HG03095 (cell line): ENCODE results near the gene CSF2.

Source experiments
- ATAC-seq: cut with Tn5 transposase; IDR thresholded peaks from one replicate; pipeline ENCODE4 v1.9.1; 2021; ENCODE audit warnings: moderate library complexity; ENCODE audit not compliant: unreplicated experiment

CSF2 gene

DNA sequence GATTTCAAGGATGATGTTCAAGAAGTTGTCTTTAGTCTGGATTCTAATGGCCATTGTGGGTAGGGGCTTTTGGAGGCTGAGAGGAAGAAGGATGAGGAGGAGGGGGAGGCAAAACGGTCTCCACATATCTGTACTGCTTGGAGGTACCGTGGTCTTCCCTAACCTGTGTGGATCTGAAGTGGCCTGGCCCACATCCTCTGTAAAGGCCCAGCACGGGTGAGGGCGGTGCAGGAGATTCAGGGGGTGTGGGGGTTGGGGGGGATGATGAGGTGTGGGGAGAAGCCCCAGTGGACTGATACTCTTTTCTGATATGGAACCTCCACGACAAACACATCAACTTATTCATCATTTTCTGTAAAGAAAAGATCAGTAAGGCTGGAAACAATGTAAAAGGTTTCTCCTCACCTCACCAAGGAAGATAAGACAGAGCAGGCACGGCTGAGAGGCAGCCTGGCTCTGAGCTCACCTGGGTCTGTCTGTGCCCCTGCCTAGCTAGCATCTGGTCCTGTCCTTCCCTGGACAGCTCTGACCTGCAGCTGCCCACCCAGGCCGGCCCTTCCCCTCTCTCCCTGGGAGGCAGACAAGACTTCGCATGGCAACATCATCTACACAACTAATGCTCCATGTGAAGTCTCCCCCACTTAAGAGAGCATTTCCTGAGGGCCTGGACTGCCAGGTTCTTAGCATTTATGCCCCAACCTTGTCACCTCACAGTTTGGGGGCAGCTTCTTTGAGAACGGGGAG, 18.7 kb upstream of the CSF2 start:
- ATAC-seq, result no peak

DNA sequence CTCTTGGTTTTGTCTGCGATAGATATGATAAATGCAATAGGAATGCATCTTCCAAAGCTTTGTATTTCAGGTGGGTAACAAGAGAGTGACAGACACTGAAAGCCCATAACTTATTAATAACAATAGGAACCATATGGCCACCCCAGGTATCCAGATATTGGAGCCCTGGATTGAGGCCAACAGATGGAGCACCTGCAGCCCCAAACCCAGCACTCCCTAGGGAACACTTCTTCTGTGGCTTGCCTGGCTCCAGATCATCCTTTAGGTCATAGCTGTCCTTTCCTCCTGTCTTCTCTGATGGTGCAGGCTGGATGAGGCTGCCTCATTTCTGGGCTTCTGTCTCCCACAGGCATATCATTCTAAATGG, 18.2 kb upstream of the CSF2 start:
- no peak for ATAC-seq

DNA sequence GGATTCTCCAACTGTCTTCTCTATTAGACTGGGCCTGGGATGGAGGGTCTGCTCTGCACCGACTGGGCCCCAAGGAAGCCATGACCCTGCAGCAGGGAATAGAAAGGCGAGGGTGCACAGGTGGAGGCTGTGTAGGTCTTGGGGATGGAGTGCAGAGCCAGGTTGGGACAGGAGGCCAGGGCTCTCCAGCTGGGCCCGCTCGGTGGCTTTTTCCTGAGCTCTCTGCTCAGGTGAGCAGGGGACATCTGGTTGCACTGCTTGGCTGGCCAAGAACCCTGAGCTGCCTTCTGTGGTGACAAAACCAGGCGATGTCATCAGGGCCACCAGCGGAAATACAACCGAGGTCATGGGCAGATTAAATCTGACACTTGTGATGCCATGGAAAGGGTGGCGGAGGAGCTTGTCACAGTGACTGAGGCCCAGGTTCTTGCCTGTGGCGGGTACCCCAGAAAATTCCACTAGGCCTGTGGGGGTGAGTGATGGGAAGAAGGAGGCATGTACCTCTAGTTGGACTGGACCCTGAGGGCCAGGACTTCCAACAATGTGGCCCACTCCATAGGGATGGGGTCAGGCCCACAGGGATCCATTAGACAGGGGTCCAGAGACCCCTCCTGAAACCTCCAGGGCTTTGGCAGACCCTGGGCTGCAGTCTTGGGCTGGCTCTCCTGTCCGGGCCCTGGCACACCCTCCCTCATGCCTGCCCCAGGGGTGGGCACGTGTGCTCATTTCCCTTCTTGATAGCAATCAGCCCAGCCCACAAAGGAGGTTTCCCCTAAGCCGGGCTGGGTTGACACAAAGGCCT, 17.6 kb upstream of the CSF2 start:
- no peak for ATAC-seq

DNA sequence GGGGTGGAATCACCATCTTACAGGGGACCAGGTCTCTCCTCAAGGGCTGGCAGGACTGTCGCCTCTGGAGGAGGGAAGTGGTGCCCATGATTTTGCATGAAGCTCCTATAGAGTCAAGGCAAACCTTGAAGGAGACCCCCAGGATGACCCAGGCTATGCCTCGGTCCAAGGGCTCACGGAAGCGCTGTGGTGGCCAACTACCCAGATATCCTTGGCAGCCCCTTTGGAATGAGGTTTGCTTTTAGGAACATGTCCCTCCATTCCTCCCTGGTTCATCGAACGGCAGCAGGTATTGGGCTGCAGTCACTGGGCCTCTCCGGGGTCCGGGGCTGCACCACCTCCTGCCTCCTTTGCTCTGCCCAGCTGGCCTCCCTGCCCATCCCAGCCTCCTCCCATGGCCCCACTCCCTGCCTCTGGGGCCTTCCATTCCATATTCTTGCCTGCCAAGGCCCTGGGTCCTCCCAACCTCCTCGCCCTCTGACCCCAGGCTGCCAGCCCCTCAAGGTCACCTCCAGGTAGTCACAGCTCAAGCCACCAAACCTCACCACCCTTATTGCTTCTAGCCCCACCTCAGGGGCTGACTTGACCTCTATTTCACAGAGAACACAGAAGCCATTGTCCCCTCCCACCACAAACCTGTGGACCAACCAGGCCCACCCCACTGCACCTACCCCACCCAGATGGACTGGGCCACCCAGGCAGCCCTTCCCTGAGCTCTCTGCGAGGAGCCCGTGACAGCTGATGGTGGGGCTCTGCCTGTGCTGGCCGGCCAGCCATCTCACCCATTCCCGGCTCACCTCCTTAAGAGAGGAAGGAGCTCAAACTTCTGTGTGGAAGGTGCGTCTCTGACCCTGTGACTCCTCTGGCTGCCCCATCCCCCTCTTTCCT, 16.7 kb upstream of the CSF2 start:
- ATAC-seq, result no peak

DNA sequence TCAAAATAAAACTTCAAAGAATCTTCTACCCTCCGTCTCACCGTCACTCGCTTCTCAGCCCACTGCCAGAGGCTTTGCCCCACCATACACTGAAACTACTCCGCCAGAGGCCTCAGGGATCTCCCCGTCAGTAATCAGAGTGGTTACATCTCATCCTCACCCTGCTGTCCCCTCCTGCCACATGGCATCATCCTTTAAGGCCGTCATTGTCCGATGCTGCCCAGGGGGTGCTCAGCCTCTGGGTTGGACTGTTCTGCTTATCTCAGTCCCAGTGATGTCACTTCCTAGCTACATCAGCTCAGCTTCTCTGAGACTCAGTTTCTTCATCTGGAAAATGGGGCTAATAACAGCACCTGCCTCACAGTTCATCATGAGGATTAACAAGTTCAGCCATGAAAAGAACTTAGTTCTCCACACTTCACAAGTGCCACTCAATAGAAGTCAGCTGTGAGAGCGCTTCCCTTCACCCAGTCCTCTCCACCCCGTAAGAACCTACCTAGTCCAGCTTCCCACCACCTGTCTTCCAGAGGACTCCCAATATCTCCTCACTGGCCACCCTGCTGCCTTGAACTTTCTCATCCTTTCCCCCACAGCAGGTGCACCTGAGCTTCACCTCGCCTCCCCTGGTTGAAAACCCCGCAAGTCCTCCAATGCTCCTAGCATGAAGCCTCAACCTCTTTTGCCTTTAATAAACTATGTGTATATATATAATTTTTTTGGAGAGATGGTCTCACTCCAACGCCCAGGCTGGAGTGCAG, 15.9 kb upstream of the CSF2 start:
- no peak for ATAC-seq

DNA sequence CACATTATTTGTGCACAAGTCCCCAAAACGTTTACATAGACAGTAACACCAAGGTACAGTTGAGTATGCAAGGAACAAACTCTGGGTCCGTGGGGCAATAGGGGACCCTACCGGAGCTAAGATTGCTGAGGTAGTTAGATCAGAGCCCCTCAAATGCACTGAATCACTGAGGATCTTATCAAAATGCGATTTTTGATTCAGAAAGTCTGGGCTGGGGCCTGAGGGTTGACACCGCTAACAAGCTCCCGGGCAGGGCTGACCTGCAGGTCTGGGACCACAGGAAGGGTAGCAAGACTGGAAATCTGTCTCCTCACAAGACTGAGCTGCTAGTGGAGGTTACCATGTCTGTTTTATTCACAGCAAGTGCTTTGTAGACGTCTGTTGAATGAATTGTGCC, 14.9 kb upstream of the CSF2 start:
- ATAC-seq, result no peak

DNA sequence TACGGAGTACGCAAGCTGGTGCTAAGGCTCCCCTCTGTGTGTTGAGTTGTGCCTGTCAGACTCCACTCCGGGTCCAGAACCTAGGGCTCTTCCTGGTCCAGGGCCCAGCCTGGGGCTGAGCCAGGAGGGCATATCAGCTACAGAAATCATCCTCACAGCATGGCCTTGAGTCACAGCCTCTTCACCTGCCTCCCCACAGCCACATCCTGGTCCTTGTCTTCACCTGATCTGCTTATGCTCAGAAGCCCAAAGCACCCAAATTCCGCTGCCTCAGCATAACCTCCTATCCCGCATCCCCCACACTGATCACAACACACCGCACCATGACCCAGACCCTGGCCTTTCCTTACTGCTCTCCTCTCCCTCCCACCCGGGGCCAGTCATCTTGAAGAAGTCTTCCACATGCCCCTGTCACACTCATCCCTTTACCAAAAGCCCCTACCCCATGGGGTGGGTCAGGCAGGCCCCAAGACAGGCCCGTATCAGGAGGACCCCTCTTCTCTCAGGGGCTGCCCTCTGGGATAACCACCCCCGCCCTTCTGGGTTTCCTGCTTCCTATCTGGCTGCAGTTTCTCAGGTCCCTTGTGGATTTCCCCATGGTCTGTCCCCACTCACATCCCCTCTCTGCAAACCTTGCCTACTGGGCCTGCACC, 14.4 kb upstream of the CSF2 start:
- ATAC-seq, result no peak

DNA sequence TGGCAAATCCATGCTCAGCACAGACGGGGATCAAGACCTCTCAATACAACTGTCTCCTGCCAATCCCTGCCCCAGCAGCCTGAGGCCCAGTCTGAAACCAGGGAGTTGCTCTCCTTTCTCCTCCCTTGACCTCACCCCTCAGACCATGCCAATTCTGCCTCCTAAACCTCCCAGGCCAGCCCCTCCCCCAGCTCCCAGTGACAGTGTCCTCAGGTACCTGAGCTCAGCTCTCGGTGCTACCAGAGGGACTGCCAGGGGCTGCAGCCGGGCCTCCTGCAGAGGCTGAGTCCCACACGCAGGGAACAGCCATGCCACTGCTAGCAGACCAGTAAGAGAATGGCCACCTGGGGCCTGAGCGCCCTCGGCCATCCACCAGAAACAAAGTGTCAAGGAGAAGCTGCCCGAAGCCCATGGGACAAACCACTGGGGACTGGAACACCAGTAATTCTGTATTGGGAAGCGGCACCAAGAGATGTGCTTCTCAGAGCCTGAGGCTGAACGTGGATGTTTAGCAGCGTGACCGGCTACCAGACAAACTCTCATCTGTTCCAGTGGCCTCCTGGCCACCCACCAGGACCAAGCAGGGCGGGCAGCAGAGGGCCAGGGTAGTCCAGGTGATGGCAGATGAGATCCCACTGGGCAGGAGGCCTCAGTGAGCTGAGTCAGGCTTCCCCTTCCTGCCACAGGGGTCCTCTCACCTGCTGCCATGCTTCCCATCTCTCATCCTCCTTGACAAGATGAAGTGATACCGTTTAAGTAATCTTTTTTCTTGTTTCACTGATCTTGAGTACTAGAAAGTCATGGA, 13.7 kb upstream of the CSF2 start:
- ATAC-seq, result no peak

DNA sequence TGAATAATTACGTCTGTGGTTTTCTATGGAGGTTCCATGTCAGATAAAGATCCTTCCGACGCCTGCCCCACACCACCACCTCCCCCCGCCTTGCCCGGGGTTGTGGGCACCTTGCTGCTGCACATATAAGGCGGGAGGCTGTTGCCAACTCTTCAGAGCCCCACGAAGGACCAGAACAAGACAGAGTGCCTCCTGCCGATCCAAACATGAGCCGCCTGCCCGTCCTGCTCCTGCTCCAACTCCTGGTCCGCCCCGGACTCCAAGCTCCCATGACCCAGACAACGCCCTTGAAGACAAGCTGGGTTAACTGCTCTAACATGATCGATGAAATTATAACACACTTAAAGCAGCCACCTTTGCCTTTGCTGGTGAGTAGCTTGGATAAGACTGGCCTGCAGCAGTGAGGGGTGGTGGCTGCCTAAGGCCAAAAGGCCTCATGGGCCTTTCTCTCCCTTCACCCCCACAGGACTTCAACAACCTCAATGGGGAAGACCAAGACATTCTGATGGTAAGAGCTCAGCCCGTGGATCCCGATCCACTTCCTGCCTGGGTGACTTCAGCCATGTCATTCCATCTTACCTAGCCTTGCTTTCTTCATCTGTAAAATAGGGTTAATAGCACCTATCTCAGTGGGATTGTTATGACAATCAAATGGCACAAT, 13.0 kb upstream of the CSF2 start, which contains the start of gene IL3:
Gene IL3 (plus strand): TSS at position 155 of the 661 bp plus-strand sequence. CDS start 52 bp downstream, at position 207.
- ATAC-seq, result no peak

DNA sequence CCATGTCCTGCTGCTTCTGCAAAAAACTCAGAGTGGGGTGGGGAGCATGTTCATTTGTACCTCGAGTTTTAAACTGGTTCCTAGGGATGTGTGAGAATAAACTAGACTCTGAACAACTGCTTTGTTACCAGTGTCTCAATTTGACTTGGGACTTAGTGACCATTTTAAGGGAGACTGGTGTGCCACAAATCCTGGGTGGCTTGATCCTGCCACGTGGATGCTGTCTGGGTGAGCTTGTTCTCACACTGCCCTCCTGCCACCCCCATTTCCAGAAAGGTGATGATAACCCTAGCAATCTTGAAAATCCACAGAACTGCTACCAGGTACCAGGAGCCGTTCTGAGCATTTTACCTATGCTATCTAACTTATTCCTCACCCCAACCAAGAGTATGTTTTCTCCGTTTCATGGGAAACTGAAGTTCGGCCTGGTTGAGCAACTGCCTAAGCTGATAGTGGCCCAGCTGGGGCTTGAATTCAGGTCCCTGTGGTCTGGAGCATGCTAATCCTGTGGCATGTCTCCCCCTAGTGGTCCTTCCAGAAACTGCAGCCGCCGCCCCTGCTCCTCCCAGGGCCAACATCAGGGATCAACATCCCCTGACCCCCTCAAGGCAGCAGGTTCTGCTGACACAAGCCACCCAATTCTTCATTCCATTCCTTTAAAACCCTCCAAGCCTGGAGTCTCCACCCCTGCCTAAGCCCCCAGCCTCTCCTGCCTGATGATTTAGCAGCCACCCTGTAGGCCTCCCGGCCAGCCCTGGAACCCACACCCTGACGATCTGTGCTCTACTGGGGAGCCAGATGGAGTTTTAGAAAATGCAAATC, 10.3 kb upstream of the CSF2 start:
- peak; percentile 51 for ATAC-seq

DNA sequence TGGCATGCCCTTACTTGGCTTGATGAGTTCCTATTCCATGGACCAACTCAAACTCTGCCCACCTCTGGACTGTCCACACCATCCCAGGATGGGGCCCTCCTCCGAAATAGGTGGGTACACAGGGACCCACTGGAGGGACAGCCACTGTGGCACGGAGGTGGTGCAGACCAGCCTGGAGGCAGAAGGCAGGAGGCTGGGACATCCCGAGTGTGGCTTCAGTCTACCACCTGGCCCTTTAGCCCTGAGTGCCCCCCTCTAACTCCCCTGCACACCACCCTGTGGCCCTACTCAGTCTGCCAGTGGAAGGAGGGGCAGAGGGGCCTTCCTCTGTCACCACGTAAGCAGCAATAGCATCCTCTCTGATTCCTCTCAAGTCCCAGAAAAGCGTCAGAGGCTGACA, 9.4 kb upstream of the CSF2 start:
- no peak for ATAC-seq

DNA sequence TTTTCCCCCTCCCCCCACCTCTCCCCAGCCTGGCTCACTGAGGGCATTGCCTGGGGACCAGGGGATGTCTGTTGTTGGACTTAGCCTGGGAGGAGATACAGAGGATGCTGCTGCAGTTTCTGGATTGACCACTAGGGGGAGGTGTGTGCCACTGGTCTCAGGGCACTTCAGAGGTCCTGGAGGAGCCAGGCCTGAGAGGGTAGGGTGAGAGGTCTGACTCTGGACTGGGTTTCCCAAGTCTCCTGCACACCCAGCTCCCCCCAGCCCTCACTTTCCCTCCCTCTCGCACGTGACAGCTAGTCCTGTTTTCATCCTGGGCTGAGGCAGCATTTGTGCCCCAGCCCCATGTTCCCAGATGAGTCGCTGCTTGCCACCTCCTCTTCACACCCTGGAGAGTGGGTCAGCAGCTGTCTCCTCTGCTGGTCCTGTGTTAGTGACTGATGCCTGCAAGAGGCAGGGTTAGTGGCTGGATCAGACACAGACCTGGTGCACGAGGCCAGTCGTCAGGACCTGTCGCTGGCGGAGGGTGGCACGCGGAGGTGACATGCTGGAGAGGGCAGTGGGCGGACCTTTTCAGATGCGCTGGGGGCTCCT, 8.8 kb upstream of the CSF2 start:
- peak; percentile 63 for ATAC-seq

DNA sequence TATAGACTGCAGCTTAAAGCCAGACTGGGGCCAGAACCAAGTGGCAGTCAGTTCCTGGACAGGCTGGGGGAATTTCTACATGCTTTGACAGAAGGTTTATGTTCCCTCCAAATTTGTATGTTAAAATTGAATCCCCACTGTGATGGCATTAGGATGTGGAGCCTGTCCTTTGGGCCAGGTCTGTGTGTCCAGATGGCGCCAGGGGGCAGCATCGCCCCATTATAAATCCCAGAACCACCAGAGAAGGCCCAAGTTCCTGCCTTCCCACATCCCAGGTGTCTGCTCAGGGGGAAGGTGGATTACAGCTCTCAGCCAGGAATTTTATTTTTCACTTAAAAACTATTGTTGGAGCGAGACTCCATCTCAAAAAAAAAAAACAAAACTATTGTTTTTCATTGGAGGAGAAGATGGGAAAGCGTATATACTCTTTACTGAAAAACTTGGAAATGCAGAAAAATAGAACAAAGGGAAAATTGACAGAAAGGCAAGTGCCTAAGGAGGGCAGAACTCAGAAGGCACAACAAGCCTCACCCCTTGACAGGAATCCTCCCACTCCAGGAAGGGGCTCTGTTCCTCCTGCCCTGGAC, 8.1 kb upstream of the CSF2 start:
- ATAC-seq, result no peak

DNA sequence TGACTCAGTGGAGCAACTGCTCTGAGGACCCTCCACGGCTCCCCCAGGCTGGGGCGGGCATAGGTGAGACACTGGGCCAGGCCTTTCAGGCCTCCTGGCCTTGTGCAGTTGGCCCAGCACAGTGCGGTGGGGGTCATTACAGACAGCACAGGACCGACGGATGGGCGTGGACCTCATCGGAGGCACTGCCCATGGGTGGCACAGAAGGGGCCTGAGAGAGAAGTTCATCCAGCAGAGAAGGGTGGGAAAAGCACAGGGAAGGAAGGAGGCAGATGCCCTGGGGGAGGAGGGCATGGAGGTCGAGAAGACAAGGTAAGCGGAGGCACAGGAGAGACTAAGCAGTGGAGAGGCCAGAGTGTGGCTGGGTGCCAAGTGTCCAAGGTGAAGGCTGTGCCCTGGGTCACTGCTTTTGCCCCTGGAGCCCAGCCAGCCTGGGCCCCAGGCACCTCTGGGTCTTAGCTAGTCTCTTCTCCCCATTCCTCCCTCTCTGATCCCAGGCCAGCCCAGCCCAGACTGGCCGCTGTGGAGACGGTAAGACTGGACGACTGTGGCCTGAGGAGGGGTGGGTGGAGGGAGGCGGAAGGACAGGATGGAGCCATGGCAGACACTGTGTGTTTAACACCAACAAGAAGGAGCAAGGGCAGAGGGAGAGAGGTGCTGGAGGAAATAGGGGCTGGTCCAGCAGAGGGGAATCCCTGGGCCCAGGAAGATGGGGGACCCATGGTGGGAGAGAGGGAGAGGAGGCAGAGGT, 7.5 kb upstream of the CSF2 start:
- no peak for ATAC-seq

DNA sequence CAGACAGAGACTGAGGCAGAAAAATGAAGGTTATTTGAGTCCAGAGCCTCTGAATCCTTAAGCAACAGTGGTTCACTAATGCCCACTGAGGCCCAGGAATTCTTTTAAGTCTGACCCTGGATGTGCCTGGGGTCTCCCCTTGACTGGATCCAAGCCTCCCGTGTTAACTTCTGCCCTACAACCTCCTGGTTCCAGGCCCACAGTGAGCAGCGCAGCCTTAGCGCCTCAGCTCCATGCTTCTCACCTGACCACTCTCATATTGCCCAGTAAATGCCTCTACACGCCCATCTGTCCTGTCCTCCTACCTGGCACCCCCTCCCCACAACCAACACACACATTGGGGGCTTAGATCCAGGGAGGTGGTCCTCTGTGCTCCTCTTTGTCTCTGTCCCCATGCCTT, 6.7 kb upstream of the CSF2 start:
- no peak for ATAC-seq

DNA sequence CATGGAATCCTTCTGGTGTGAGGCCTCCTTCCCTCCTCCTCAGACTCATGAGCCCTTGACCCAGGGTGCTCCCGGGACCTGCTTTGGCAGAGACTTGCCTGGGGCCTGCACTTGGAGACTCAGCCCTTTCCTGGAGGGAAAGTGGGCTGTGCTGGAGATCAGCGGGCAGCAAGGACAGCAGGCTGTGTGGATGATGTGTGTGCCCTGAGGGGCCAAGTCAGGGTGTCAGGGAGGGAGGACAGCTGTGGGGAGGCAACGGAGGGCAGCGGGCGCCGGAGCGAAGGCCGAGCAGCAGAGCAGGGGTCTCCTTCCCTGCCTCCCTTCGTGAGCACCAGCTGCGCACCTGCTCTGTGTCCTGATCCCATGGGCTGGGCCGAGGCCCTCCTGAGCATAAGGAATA, 6.1 kb upstream of the CSF2 start:
- no peak for ATAC-seq
